ENCODE data around the gene C10orf95. TPM values are rescaled to one million over a fixed set of nuclear protein-coding genes. Genes with fewer than 3 reads are reported as not detected.

The C10orf95 gene
- total RNA-seq, 4 donors from 2014 or later = 0.85 to 2.8 TPM; not detected in 2

GRCh38 chr10:102416695-102417094 lies 34.6 kb downstream of the C10orf95 start:
- H3K4me1 ChIP-seq = peaks cover 0 to 18% (median 16%) of the 10 kb centered on the region in 4 donors
- peaks cover 0 to 4% of the 10 kb centered on the region in 2 donors for H3K27me3 ChIP-seq
- H3K27ac ChIP-seq = no peak overlapping the region
- no peak for TF ChIP-seq POLR2A (IDR thresholded peaks at IDR 0.05)
- TF ChIP-seq, protein P1, sequence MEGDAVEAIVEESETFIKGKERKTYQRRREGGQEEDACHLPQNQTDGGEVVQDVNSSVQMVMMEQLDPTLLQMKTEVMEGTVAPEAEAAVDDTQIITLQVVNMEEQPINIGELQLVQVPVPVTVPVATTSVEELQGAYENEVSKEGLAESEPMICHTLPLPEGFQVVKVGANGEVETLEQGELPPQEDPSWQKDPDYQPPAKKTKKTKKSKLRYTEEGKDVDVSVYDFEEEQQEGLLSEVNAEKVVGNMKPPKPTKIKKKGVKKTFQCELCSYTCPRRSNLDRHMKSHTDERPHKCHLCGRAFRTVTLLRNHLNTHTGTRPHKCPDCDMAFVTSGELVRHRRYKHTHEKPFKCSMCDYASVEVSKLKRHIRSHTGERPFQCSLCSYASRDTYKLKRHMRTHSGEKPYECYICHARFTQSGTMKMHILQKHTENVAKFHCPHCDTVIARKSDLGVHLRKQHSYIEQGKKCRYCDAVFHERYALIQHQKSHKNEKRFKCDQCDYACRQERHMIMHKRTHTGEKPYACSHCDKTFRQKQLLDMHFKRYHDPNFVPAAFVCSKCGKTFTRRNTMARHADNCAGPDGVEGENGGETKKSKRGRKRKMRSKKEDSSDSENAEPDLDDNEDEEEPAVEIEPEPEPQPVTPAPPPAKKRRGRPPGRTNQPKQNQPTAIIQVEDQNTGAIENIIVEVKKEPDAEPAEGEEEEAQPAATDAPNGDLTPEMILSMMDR (IDR thresholded peaks at IDR 0.05) = no peak
- DNase-seq = no peak
- no peaks in the 10 kb centered on the region for H3K36me3 ChIP-seq
- H3K9me3 ChIP-seq = no peaks in the 10 kb centered on the region
- H3K4me3 ChIP-seq = no peak overlapping the region

GRCh38 chr10:102416283-102416682 lies 35.1 kb downstream of the C10orf95 start:
- DNase-seq = no peak
- peaks cover 0 to 18% (median 15%) of the 10 kb centered on the region in 4 donors for H3K4me1 ChIP-seq
- no peaks in the 10 kb centered on the region for H3K36me3 ChIP-seq
- no peaks in the 10 kb centered on the region for H3K9me3 ChIP-seq
- H3K27me3 ChIP-seq = peaks cover 0 to 4% of the 10 kb centered on the region in 2 donors
- TF ChIP-seq, protein P1 (IDR thresholded peaks at IDR 0.05) = no peak
- TF ChIP-seq POLR2A (IDR thresholded peaks at IDR 0.05) = no peak
- H3K4me3 ChIP-seq = no peak overlapping the region
- H3K27ac ChIP-seq = no peak overlapping the region

DNA sequence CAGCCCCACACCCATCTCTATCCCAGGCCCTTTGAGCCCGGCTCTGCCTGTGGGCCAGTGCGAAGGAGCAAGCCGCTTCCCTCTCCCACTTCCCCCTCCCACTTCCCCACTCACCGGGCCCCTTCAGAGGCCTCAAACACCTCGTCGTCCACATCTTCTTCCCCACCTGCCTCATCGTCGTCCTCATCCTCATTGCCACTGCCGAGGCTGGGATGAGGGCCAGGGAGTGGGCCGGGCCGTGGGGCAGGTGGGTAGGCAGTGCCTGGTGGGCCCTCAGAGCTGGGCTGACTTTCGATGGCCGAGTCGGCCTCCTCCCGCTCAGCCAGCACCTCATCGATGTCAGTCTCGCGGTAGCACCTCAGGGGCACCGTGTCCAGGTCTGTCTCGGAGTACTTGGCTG lies 36.6 kb downstream of the C10orf95 start:
- DNase-seq = no peak
- no peak overlapping the region for H3K27ac ChIP-seq
- no peak overlapping the region for H3K4me3 ChIP-seq

GRCh38 chr10:102413806-102414561 lies 37.4 kb downstream of the C10orf95 start:
- Histone ChIP-seq H3K36me3 (no peaks in the 10 kb centered on the region), H3K9me3 (no peaks in the 10 kb centered on the region), H3K27ac (no peak overlapping the region), H3K4me3 (no peak overlapping the region), H3K4me1 (peaks cover 0 to 22% (median 9%) of the 10 kb centered on the region in 4 donors), H3K27me3 (peaks cover 0 to 14% of the 10 kb centered on the region in 2 donors)
- TF ChIP-seq, protein P1 (IDR thresholded peaks at IDR 0.05) = no peak
- TF ChIP-seq POLR2A (IDR thresholded peaks at IDR 0.05) = no peak
- no peak for DNase-seq

More for the DNA sequence above, 36.6 kb downstream of the C10orf95 start:
- TF ChIP-seq, protein P1 (IDR thresholded peaks at IDR 0.05) = no peak
- TF ChIP-seq POLR2A (IDR thresholded peaks at IDR 0.05) = no peak
- peaks cover 0 to 24% (median 13%) of the 10 kb centered on the region in 4 donors for H3K4me1 ChIP-seq
- H3K36me3 ChIP-seq = no peaks in the 10 kb centered on the region
- no peaks in the 10 kb centered on the region for H3K9me3 ChIP-seq
- peaks cover 0 to 14% of the 10 kb centered on the region in 2 donors for H3K27me3 ChIP-seq

DNA sequence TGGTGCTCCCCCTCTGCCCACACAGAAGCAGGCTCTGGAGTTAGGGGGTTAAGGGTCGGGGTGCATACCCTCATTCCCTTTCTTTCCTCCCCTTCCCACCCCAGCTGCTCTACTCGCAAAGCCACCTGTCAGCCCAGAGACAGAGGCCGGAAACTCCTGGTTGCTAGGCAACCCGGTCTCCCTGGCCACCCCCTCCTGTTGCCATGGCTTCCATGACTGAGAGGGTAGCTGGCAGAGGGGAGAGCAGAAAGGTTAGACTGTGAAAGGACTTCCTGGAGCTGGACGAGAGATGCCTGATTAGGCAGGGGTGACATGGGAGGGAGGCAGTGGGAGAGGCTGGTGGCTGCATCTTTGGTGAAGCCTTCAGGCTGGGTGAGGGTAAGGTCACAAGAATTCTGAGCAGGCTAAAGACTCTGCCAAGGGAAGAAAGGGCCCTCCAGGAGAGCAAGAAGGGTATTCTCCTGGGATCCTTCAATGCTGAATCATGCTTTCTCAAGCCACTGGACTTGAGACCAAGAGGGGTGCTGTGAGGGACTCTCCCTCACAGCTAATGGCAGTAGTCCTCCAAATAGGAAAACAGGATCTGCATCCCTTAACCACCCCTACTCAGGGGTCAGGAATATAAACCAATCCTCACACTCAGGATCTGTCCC lies 38.2 kb downstream of the C10orf95 start:
- H3K36me3 ChIP-seq = no peaks in the 10 kb centered on the region
- no peak overlapping the region for H3K27ac ChIP-seq
- peaks cover 0 to 9% of the 10 kb centered on the region in 2 donors for H3K27me3 ChIP-seq
- no peaks in the 10 kb centered on the region for H3K9me3 ChIP-seq
- no peak overlapping the region for H3K4me3 ChIP-seq
- DNase-seq = no peak
- TF ChIP-seq, protein P1 (IDR thresholded peaks at IDR 0.05) = no peak
- no peak for TF ChIP-seq POLR2A (IDR thresholded peaks at IDR 0.05)
- peaks cover 0 to 25% (median 11%) of the 10 kb centered on the region in 4 donors for H3K4me1 ChIP-seq
